Measurements from ENCODE around the gene PAGR1.

Gene PAGR1

DNA sequence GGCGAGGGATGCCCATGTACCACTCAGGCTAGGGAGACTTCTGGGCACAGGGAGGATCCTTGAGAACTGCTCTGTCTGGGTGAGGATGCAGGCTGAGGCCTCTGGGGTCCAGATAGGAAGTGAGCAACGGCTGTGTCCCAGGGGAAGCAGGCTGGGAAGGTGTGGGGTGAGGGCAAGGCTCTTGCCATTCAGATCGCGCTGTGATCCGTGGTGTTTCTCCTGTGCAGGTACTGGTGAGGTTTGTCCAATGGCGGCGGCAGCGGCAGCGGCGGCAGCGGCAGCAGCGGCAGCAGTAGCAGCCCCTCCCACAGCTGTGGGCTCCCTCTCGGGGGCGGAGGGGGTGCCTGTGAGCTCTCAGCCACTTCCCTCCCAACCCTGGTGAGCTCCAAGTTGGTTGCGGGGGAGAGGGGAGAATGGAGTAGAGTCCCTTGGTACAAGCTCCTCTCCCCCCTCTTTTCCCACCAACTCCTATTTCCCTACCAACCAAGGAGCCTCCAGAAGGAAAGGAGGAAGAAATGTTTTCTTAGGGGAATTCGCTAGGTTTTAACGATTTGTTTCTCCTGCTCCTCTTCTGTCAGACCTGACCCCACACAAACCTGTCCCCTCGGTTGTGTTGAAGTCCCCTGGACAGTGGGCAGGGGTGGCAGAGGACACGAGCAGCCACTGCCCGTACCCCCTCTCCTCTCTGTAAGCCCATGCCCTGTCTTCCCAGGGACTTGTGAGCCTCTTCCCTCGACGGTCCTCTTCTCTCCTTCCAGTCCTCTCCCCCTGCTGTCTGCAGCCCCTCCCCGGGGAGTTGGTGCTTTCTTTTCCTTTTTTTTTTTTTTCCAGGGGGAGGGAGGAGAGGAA lies 5.9 kb upstream of the PAGR1 start:
- H3K27me3 ChIP-seq (ENCODE audit: low read length), result no peaks in the 10 kb centered on the region
- peaks cover 8% of the 10 kb centered on the region for H4K20me1 ChIP-seq (ENCODE audit: low read depth, low read length)
- no peak for TF ChIP-seq EZH2phosphoT487 (conservative IDR thresholded peaks at IDR 0.05; ENCODE audit: low read length)
- TF ChIP-seq, protein P1, sequence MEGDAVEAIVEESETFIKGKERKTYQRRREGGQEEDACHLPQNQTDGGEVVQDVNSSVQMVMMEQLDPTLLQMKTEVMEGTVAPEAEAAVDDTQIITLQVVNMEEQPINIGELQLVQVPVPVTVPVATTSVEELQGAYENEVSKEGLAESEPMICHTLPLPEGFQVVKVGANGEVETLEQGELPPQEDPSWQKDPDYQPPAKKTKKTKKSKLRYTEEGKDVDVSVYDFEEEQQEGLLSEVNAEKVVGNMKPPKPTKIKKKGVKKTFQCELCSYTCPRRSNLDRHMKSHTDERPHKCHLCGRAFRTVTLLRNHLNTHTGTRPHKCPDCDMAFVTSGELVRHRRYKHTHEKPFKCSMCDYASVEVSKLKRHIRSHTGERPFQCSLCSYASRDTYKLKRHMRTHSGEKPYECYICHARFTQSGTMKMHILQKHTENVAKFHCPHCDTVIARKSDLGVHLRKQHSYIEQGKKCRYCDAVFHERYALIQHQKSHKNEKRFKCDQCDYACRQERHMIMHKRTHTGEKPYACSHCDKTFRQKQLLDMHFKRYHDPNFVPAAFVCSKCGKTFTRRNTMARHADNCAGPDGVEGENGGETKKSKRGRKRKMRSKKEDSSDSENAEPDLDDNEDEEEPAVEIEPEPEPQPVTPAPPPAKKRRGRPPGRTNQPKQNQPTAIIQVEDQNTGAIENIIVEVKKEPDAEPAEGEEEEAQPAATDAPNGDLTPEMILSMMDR (IDR thresholded peaks at IDR 0.05; ENCODE audit: insufficient read depth, low read length, poor library complexity, severe bottlenecking), result no peak
- peaks cover 11% of the 10 kb centered on the region for H3K36me3 ChIP-seq (ENCODE audit: low read length)
- H3K9ac ChIP-seq (ENCODE audit: low read length), result peak overlapping the region; percentile 19; the same call in 1 of the 2 replicates
- H3F3A ChIP-seq (ENCODE audit: insufficient read depth), result peaks cover 22% of the 10 kb centered on the region
- H3K79me2 ChIP-seq (ENCODE audit: insufficient read depth, low read length), result peaks cover 12% of the 10 kb centered on the region; the same call in 1 of the 2 replicates
- H3K9me3 ChIP-seq (ENCODE audit: insufficient read depth, low read length), result no peaks in the 10 kb centered on the region
- no peak overlapping the region for H3K4me3 ChIP-seq (ENCODE audit: insufficient read depth, low read length, poor library complexity, severe bottlenecking)
- H3K9me2 ChIP-seq (replicated peaks; ENCODE audit: insufficient read depth, low read length), result no peaks in the 10 kb centered on the region
- no peak overlapping the region for H2AFZ ChIP-seq (ENCODE audit: low read depth, low read length, severe bottlenecking)
- no peak overlapping the region for H3K27ac ChIP-seq (ENCODE audit: low read depth, low read length)
- peak overlapping the region; percentile 29 for H3K4me2 ChIP-seq (ENCODE audit: low read depth, low read length, poor library complexity, severe bottlenecking)

DNA sequence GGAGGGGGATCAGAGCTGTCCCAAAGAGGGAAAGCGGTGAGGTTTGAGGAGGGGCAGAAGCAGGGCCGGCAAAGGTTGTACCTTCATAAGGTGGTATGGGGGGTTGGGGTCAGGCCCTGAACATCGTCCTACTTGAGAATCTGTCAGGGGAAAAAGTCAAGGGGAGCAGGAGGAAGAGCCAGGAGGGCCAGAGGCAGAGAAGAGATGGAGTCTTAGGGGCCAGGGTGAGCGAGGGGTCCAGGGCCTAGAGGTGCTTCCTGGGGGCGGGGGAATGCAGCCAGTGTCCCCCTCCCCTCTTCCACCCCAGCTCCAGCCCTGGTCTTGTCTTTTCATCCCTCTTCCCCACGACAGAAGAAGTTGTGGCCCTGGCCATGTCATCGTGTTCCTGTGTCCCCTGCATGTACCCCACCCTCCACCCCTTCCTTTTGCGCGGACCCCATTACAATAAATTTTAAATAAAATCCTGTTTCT lies 5.2 kb upstream of the PAGR1 start:
- peaks cover 8% of the 10 kb centered on the region for H4K20me1 ChIP-seq (ENCODE audit: low read depth, low read length)
- no peaks in the 10 kb centered on the region for H3K9me3 ChIP-seq (ENCODE audit: insufficient read depth, low read length)
- H2AFZ ChIP-seq (ENCODE audit: low read depth, low read length, severe bottlenecking), result no peak overlapping the region
- TF ChIP-seq, protein P1 (IDR thresholded peaks at IDR 0.05; ENCODE audit: insufficient read depth, low read length, poor library complexity, severe bottlenecking), result no peak
- no peak for TF ChIP-seq EZH2phosphoT487 (conservative IDR thresholded peaks at IDR 0.05; ENCODE audit: low read length)
- H3K79me2 ChIP-seq (ENCODE audit: insufficient read depth, low read length), result peaks cover 12% of the 10 kb centered on the region; the same call in 1 of the 2 replicates
- H3F3A ChIP-seq (ENCODE audit: insufficient read depth), result peaks cover 20% of the 10 kb centered on the region; the same call in 1 of the 2 replicates
- peak overlapping the region; percentile 29 for H3K4me2 ChIP-seq (ENCODE audit: low read depth, low read length, poor library complexity, severe bottlenecking)
- peak overlapping the region; percentile 19; the same call in 1 of the 2 replicates for H3K9ac ChIP-seq (ENCODE audit: low read length)
- peaks cover 11% of the 10 kb centered on the region for H3K36me3 ChIP-seq (ENCODE audit: low read length)
- H3K27me3 ChIP-seq (ENCODE audit: low read length), result no peaks in the 10 kb centered on the region
- no peaks in the 10 kb centered on the region for H3K9me2 ChIP-seq (replicated peaks; ENCODE audit: insufficient read depth, low read length)
- no peak overlapping the region for H3K27ac ChIP-seq (ENCODE audit: low read depth, low read length)
- no peak overlapping the region for H3K4me3 ChIP-seq (ENCODE audit: insufficient read depth, low read length, poor library complexity, severe bottlenecking)

- Histone ChIP-seq H3K36me3 (ENCODE audit: low read length) (peaks cover 11% of the 10 kb centered on the region), H4K20me1 (ENCODE audit: low read depth, low read length) (peaks cover 8% of the 10 kb centered on the region), H3F3A (ENCODE audit: insufficient read depth) (peaks cover 20% of the 10 kb centered on the region; the same call in 1 of the 2 replicates), H3K79me2 (ENCODE audit: insufficient read depth, low read length) (peaks cover 12% of the 10 kb centered on the region; the same call in 1 of the 2 replicates), H3K9me3 (ENCODE audit: insufficient read depth, low read length) (no peaks in the 10 kb centered on the region), H2AFZ (ENCODE audit: low read depth, low read length, severe bottlenecking) (no peak overlapping the region), H3K9ac (ENCODE audit: low read length) (0 out of 2 replicates have a peak overlapping the region, but pooled peaks have one; percentile 19), H3K9me2 (replicated peaks; ENCODE audit: insufficient read depth, low read length) (no peaks in the 10 kb centered on the region), H3K27ac (ENCODE audit: low read depth, low read length) (no peak overlapping the region), H3K27me3 (ENCODE audit: low read length) (no peaks in the 10 kb centered on the region), H3K4me3 (ENCODE audit: insufficient read depth, low read length, poor library complexity, severe bottlenecking) (no peak overlapping the region), H3K4me2 (ENCODE audit: low read depth, low read length, poor library complexity, severe bottlenecking) (peak overlapping the region; percentile 29)
- no peak for TF ChIP-seq EZH2phosphoT487 (conservative IDR thresholded peaks at IDR 0.05; ENCODE audit: low read length)
- TF ChIP-seq, protein P1 (IDR thresholded peaks at IDR 0.05; ENCODE audit: insufficient read depth, low read length, poor library complexity, severe bottlenecking), result no peak
Observed at GRCh38 chr16:29811170-29811895, 4.6 kb upstream of the PAGR1 start.
